PFSK-1 (cell line): ENCODE data around the gene HPS1.

Experiments
- POLR2AphosphoS5 ChIP-seq: IDR thresholded peaks from 2 replicates; pipeline ENCODE4 v1.6.1; 2012; ENCODE audit warnings: low read depth, mild to moderate bottlenecking, control low read depth, low read length, moderate library complexity
- SIN3A ChIP-seq: IDR thresholded peaks from 2 replicates; pipeline ENCODE4 v1.6.1; 2012; ENCODE audit warnings: mild to moderate bottlenecking, low read length, moderate library complexity, borderline replicate concordance; ENCODE audit not compliant: insufficient read depth
- TAF1 ChIP-seq: IDR thresholded peaks from 2 replicates; pipeline ENCODE4 v1.6.1; 2012; ENCODE audit warnings: low read length, control low read depth, borderline replicate concordance; ENCODE audit not compliant: insufficient read depth

- no peak for TF ChIP-seq TAF1
- no peak for TF ChIP-seq POLR2AphosphoS5
- TF ChIP-seq SIN3A = no peak
Measured at GRCh38 chr10:98461500-98461842, 14.7 kb upstream of the HPS1 start.
